Karpas-422 (cell line): Measurements from ENCODE around the gene C1orf159. TPM values are rescaled to one million over a fixed set of nuclear protein-coding genes. Genes with fewer than 3 reads are reported as not detected.

Experiments used
- DNase-seq: peaks from one replicate; pipeline ENCODE4 v3.0.0-alpha.2; 2015
- H2AFZ ChIP-seq: fragments of 200-600 bp; sonication (generic); 2 replicates; pipeline ENCODE4 v1.6.1; 2014; ENCODE audit warnings: antibody characterized with exemption, low read length, mixed read lengths
- H3K27ac ChIP-seq: fragments of 200-600 bp; sonication (generic); 2 replicates; pipeline ENCODE4 v1.5.1; 2014; ENCODE audit warnings: mild to moderate bottlenecking, low read length, moderate library complexity
- H3K27me3 ChIP-seq: fragments of 200-600 bp; sonication (generic); 2 replicates; pipeline ENCODE4 v1.6.1; 2014; ENCODE audit warnings: low read length, mixed read lengths
- H3K36me3 ChIP-seq: fragments of 200-600 bp; sonication (generic); 2 replicates; pipeline ENCODE4 v1.6.1; 2014; ENCODE audit warnings: low read length, mixed read lengths; ENCODE audit not compliant: insufficient read depth
- H3K4me1 ChIP-seq: fragments of 200-600 bp; sonication (generic); 2 replicates; pipeline ENCODE4 v1.6.1; 2014; ENCODE audit warnings: mild to moderate bottlenecking, low read length, mixed read lengths
- H3K4me2 ChIP-seq: fragments of 200-600 bp; sonication (generic); 2 replicates; pipeline ENCODE4 v1.6.1; 2014; ENCODE audit warnings: low read length, low read depth, mild to moderate bottlenecking; ENCODE audit not compliant: poor library complexity, severe bottlenecking
- H3K4me3 ChIP-seq: fragments of 200-600 bp; sonication (generic); 2 replicates; pipeline ENCODE4 v1.5.1; 2014; ENCODE audit warnings: mild to moderate bottlenecking, antibody characterized with exemption, low read length, mixed read lengths
- H3K79me2 ChIP-seq: fragments of 200-600 bp; sonication (generic); 2 replicates; pipeline ENCODE4 v1.6.1; 2014; ENCODE audit warnings: mild to moderate bottlenecking, low read length, mixed read lengths
- H3K9ac ChIP-seq: fragments of 200-600 bp; sonication (generic); 2 replicates; pipeline ENCODE4 v1.6.0; 2014; ENCODE audit warnings: low read length
- H3K9me2 ChIP-seq: fragments of 200-600 bp; sonication (generic), shearing (Covaris generic); replicated peaks from 2 replicates; pipeline ENCODE4 v1.6.0; 2014; ENCODE audit warnings: mild to moderate bottlenecking, low read length, moderate library complexity; ENCODE audit not compliant: insufficient read depth
- H3K9me3 ChIP-seq: fragments of 300-700, 200-600 bp; sonication (generic); 2 replicates; pipeline ENCODE4 v1.6.1; 2014; ENCODE audit warnings: low read length, mixed read lengths
- H4K20me1 ChIP-seq: fragments of 200-600 bp; sonication (generic); 2 replicates; pipeline ENCODE4 v1.6.1; 2014; ENCODE audit warnings: mild to moderate bottlenecking, antibody characterized with exemption, low read length, low read depth; ENCODE audit not compliant: insufficient read depth
- total RNA-seq: library from RNA; depleted of rRNA; stranded (reverse); fragments of >200 nt; shearing (Covaris generic); gene quantifications from 2 replicates; pipeline ENCODE4 v1.2.3, GENCODE V29; 2014; ENCODE audit warnings: low replicate concordance

The C1orf159 gene
- total RNA-seq, 1 experiment from 2014 or later = 10.2 TPM

- Histone ChIP-seq H3K4me3 (no peak overlapping the region), H3K9me2 (no peaks in the 10 kb centered on the region), H3K9ac (no peak overlapping the region), H3K36me3 (no peaks in the 10 kb centered on the region), H3K9me3 (no peaks in the 10 kb centered on the region), H3K27ac (no peak overlapping the region), H4K20me1 (peaks cover 11% of the 10 kb centered on the region; the same call in 1 of the 2 replicates), H3K4me1 (peaks cover 14% of the 10 kb centered on the region), H3K79me2 (no peaks in the 10 kb centered on the region), H3K4me2 (no peak overlapping the region), H3K27me3 (no peaks in the 10 kb centered on the region), H2AFZ (no peak overlapping the region)
- no peak for DNase-seq
Observed at GRCh38 chr1:1063261-1063944, 52.5 kb downstream of the C1orf159 start.

- Histone ChIP-seq H4K20me1 (peaks cover 11% of the 10 kb centered on the region; the same call in 1 of the 2 replicates), H3K36me3 (no peaks in the 10 kb centered on the region), H3K27ac (no peak overlapping the region), H3K79me2 (no peaks in the 10 kb centered on the region), H3K4me2 (no peak overlapping the region), H3K4me1 (peaks cover 14% of the 10 kb centered on the region), H3K9me3 (no peaks in the 10 kb centered on the region), H3K27me3 (no peaks in the 10 kb centered on the region), H3K9ac (no peak overlapping the region), H3K4me3 (no peak overlapping the region), H2AFZ (no peak overlapping the region), H3K9me2 (no peaks in the 10 kb centered on the region)
- no peak for DNase-seq
Observed at GRCh38 chr1:1062348-1063163, 53.3 kb downstream of the C1orf159 start.

GRCh38 chr1:1061682-1062345, 54.1 kb downstream of the C1orf159 start:
- H3K4me2 ChIP-seq = no peak overlapping the region

GRCh38 chr1:1060281-1061000, 55.4 kb downstream of the C1orf159 start:
- no peaks in the 10 kb centered on the region for H3K36me3 ChIP-seq
- no peaks in the 10 kb centered on the region for H3K79me2 ChIP-seq
- H3K9me3 ChIP-seq = no peaks in the 10 kb centered on the region
- no peaks in the 10 kb centered on the region for H3K9me2 ChIP-seq
- H4K20me1 ChIP-seq = peaks cover 13% of the 10 kb centered on the region; the same call in 1 of the 2 replicates
- peaks cover 14% of the 10 kb centered on the region for H3K4me1 ChIP-seq
- DNase-seq = no peak
- H3K27ac ChIP-seq = no peak overlapping the region
- H3K4me2 ChIP-seq = no peak overlapping the region
- no peak overlapping the region for H2AFZ ChIP-seq
- H3K4me3 ChIP-seq = no peak overlapping the region
- no peak overlapping the region for H3K9ac ChIP-seq
- H3K27me3 ChIP-seq = no peaks in the 10 kb centered on the region

More at GRCh38 chr1:1061682-1062345, 54.1 kb downstream of the C1orf159 start:
- Histone ChIP-seq H3K4me3 (no peak overlapping the region), H3K27ac (no peak overlapping the region), H3K4me1 (peaks cover 14% of the 10 kb centered on the region), H2AFZ (no peak overlapping the region), H4K20me1 (peaks cover 11% of the 10 kb centered on the region; the same call in 1 of the 2 replicates), H3K79me2 (no peaks in the 10 kb centered on the region), H3K36me3 (no peaks in the 10 kb centered on the region), H3K9me3 (no peaks in the 10 kb centered on the region), H3K9ac (no peak overlapping the region), H3K9me2 (no peaks in the 10 kb centered on the region), H3K27me3 (no peaks in the 10 kb centered on the region)
- no peak for DNase-seq

- H3K79me2 ChIP-seq = no peaks in the 10 kb centered on the region
- peak overlapping the region; percentile 54 for H3K9ac ChIP-seq
- no peaks in the 10 kb centered on the region for H3K9me3 ChIP-seq
Observed at GRCh38 chr1:1059494-1060280, 56.2 kb downstream of the C1orf159 start.

GRCh38 chr1:1058921-1059493, 56.9 kb downstream of the C1orf159 start:
- Histone ChIP-seq H3K27ac (no peak overlapping the region), H2AFZ (0 out of 2 replicates have a peak overlapping the region, but pooled peaks have one; percentile 36), H4K20me1 (peaks cover 10% of the 10 kb centered on the region; the same call in 1 of the 2 replicates), H3K4me2 (peak overlapping the region; percentile 68), H3K36me3 (no peaks in the 10 kb centered on the region), H3K27me3 (no peaks in the 10 kb centered on the region), H3K9ac (peak overlapping the region; percentile 54), H3K4me1 (peaks cover 11% of the 10 kb centered on the region), H3K4me3 (peak overlapping the region; percentile 64), H3K9me2 (no peaks in the 10 kb centered on the region), H3K79me2 (no peaks in the 10 kb centered on the region), H3K9me3 (no peaks in the 10 kb centered on the region)
- no peak for DNase-seq

More at GRCh38 chr1:1059494-1060280, 56.2 kb downstream of the C1orf159 start:
- Histone ChIP-seq H3K27me3 (no peaks in the 10 kb centered on the region), H4K20me1 (peaks cover 15% of the 10 kb centered on the region; the same call in 1 of the 2 replicates), H2AFZ (0 out of 2 replicates have a peak overlapping the region, but pooled peaks have one; percentile 36), H3K27ac (no peak overlapping the region), H3K9me2 (no peaks in the 10 kb centered on the region), H3K4me1 (peaks cover 14% of the 10 kb centered on the region), H3K4me3 (peak overlapping the region; percentile 64), H3K4me2 (peak overlapping the region; percentile 68), H3K36me3 (no peaks in the 10 kb centered on the region)
- peak; percentile 97 for DNase-seq
